HG02642 (cell line): ENCODE measurements around the gene ATRN.
"Not testable (repeated sequence)": the region's sequence is repeated elsewhere in the genome, so short reads cannot be mapped to it uniquely, and the experiment has no call there.

Source experiments
- ATAC-seq: cut with Tn5 transposase; IDR thresholded peaks from one replicate; pipeline ENCODE4 v1.9.1; 2021; ENCODE audit warnings: mild to moderate bottlenecking; ENCODE audit not compliant: unreplicated experiment, poor library complexity

Gene ATRN

GRCh38 chr20:3470627-3471396 lies at the start of gene ATRN:
ATRN (plus strand) TSS chr20:3471018; CDS start chr20:3471108, 90 bp downstream.
- peak; percentile 85 for ATAC-seq

DNA sequence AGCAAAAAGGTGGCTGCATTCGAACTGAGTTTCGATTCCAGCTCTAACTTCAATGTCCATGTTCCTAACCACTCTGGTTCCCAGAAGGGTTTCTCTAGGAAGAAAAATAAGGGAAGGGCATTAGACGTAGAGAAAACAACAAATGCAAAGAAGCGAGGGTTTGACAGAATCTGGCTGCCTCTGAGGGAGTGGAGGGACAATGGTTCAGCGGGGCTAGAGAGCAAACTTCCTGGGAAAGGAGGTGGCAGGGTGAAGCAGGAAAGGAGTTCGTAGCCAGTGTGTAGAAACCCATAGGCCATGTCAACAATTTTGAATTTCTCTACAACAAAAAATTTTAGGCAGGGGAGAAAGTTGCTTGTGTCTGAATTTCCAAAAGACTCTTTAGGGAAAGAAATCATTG lies 48.8 kb upstream of the ATRN start:
- ATAC-seq: no peak

GRCh38 chr20:3423126-3423525 lies 47.7 kb upstream of the ATRN start:
- no peak for ATAC-seq

DNA sequence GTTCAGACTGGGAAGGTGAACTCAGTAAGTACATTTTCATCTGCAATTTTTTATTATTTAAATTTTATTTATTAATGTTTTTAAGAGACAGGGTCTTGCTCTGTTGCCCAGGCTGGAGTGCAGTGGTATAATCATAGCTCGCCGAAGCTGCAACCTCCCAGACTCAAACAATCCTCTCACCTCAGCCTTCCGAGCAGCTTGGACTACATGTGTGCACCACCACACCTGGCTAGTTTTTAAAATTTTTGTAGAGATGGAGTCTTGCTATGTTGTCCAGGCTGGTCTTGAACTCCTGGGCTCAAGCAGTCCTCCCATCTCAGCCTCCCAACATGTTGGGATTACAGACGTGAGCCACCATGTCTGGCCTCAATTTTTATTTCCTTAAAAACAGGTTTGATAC lies 44.1 kb upstream of the ATRN start:
- ATAC-seq: not testable (repeated sequence)

DNA sequence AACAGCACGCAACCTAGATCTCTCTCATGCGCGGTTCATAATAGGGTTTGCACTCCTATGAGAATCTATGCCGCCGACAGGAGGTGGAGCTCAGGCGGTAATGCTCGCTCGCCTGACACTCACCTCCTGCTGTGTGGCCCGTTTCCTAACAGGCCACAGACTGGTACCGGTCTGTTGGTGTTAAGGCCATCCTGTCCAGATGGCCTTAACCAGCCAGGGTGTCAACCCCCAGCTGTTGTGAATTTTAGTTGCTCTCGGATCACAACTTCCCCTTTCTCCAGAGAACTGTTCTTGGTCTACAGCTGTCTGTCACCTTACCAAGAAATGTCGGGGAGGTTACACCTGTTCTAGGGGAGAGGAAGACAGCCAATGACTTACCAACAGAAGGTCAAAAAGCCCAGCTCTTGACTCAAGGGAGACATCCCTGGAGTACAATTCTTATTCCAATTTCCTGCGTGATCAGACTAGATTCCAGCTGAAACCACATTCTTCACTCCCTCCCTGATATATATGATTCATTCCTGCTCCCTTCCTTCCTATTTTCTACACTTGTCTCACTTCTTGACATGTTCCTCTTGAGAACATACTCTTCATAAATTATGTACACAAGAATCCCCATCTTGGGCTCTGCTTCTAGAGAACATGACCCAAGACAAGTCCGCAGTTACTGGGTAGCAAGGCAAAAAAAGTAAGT lies 40.3 kb upstream of the ATRN start:
- ATAC-seq: peak; percentile 82

DNA sequence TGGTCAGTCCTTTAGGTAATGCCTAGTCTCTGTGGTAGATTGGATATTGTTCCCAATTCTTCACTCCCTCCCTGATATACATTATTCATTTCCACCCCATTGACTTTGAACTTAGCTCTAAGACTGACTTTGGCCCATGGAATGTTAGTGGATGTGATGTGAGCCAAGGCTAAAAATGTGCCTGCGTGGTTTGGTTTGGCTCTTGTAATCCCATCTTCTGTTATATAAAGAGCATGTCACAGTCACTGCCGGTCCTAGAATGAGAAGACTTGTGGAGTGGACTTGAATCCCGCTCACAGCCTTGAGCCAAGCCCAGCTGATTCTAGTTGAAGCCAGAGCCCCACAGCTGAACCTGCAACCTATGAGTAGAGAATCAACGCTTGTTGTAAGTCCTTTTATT lies 39.7 kb upstream of the ATRN start:
- ATAC-seq: no peak

DNA sequence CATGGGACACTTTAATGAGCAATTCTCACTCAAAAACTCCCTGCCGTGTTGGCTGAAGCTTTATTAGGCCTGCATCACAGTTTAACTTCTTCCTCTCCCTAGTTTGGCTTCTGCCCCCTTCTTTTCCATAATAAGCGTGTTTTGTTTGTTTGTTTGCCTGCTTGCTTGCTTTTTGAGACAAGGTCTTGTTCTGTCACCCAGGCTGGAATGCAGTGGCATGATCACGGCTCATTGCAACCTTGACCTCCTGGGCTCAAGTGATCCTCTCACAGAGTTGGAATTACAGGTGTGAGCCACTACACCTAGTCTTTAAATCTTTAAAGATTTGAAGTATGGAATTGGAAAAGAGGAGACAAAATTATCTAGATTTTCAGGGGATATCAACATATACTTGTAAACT lies 38.0 kb upstream of the ATRN start:
- ATAC-seq: no peak

DNA sequence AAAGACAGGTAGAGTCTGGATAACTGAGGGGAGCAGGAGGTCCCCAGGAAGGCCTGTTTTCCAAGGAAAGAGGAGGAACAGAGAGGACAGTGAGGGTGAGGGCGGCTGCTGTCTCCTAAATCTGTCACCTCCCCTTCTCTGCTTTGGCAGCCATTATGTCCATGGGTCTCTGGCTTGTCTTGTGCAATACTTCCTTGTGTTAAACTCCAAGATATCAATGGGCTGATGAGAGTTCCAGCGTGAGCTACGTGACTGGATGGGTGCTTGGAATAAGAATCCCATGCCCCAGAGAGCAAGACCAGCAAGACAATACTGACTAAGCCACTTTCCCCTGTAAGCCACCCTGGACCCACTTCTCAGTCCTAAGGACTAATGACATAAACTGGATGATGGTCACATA lies 37.1 kb upstream of the ATRN start:
- ATAC-seq: no peak

GRCh38 chr20:3434232-3434631 lies 36.6 kb upstream of the ATRN start:
- ATAC-seq: no peak

GRCh38 chr20:3436864-3437574 lies 33.8 kb upstream of the ATRN start:
- ATAC-seq: no peak

GRCh38 chr20:3446779-3447178 lies 24.0 kb upstream of the ATRN start:
- no peak for ATAC-seq

GRCh38 chr20:3447321-3447720 lies 23.5 kb upstream of the ATRN start:
- no peak for ATAC-seq

- no peak for ATAC-seq
Observed at GRCh38 chr20:3449319-3449718, 21.5 kb upstream of the ATRN start.

GRCh38 chr20:3452136-3452535 lies 18.7 kb upstream of the ATRN start:
- ATAC-seq: no peak

GRCh38 chr20:3452690-3453089 lies 18.1 kb upstream of the ATRN start:
- no peak for ATAC-seq

- no peak for ATAC-seq
Observed at GRCh38 chr20:3454831-3455230, 16.0 kb upstream of the ATRN start.

DNA sequence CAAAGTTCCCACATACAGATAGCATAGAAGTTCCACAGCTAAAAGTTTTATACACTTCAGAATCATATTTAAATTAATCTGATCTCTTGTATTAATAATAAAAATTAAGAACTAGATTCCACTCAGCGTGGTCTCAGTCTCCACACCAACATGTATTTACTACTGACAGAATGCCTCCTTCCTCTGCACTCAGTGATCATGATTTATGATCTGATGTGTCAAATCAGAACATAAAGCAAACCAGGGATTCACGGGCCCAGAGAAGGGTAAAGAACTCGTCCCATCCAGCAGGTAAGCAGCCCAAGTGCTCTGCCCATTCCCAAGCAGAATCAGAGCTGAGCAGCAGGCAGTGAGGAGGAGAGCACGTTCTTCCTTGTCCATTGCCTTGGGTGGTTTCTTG lies 14.2 kb upstream of the ATRN start:
- no peak for ATAC-seq

DNA sequence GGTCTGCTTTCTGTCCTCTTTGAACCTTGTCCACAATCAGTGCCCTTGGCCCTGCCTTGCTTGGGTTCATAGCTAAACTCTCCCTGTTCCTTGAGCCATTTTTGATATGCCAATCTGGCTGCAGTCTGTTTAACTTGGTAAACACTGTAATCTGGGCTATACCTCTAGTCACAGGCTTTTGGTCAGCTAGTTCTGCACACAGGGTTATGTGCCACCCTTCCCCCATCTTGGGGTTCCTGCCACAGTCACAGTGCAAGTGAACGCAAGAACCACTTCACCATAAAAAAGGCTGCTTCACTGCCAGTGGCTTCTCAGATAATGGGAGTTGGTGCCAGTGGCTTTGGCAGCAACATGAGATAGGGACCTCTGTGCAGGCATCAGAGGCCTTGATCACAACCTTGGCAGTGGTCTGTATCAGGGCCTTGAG lies 10.9 kb upstream of the ATRN start:
- no peak for ATAC-seq

DNA sequence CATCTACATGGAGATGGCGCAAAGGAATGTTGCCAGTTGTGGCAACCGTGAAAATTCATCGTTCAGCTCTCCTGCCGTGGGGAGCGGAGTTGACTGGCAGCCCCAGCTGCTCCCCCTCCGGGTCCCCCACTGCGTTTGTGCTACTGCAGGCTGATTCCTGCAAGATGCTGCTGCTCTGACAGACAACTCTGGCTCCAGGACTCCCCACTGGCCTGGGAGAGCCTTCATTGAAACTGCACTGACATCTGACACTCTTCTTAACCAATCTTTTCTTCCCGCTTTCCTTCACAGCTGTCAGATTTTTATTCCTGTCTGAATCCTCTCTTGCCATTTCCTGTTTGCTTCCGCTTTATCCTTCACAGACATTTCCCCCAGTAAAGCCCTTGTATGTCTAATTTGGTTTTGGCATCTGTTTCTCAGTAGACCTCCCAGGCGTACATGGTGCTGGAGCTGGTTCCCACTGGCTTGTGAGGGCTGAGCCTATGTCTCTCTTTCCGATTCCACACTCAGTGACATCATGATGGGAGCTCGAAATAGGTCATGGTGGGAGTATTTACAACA lies 9.5 kb upstream of the ATRN start:
- no peak for ATAC-seq

GRCh38 chr20:3461911-3462677 lies 8.7 kb upstream of the ATRN start:
- no peak for ATAC-seq
